Heart right ventricle (tissue), 16 donors: Measurements from ENCODE around the gene CSMD2. TPM values are rescaled to one million over a fixed set of nuclear protein-coding genes. Genes with fewer than 3 reads are reported as not detected.
"Not testable (repeated sequence)": the region's sequence is repeated elsewhere in the genome, so short reads cannot be mapped to it uniquely, and the experiment has no call there.

ENCODE experiments used
- ATAC-seq, 8 donors: fragments of 200-7000 bp; cut with Tn5 transposase; one replicate each; pipeline ENCODE4 v1.9.1; 2020; ENCODE audit warnings: mild to moderate bottlenecking in 8 of 8, moderate library complexity in 8 of 8, moderate number of reproducible peaks in 1 of 8
- DNase-seq, 2 donors: peaks; one replicate each; pipeline ENCODE4 v3.0.0-alpha.2; 2020
- H3K27ac ChIP-seq, 10 donors: fragments of 200-600 bp; sonication (generic) in 2 of 10; one replicate each; pipeline versions ENCODE4 v1.5.0 to v1.8.0; 2020 to 2022; ENCODE audit warnings: mild to moderate bottlenecking in 3 of 10
- H3K27me3 ChIP-seq, 7 donors: fragments of 200-600 bp; one replicate each; pipeline ENCODE4 v1.8.0; 2021 to 2022; ENCODE audit warnings: mild to moderate bottlenecking in 2 of 7
- H3K36me3 ChIP-seq, 9 donors: fragments of 200-600 bp; sonication (generic) in 1 of 9; one replicate each; pipeline versions ENCODE4 v1.5.0 to v1.8.0; 2020 to 2022; ENCODE audit warnings: mild to moderate bottlenecking in 2 of 9
- H3K4me1 ChIP-seq, 9 donors: fragments of 200-600 bp; sonication (generic) in 1 of 9; one replicate each; pipeline versions ENCODE4 v1.5.0 to v1.8.0; 2020 to 2022; ENCODE audit warnings: mild to moderate bottlenecking in 4 of 9
- H3K4me3 ChIP-seq, 10 donors: fragments of 200-600 bp; sonication (generic) in 2 of 10; one replicate each; pipeline versions ENCODE4 v1.5.0 to v1.8.0; 2020 to 2022; ENCODE audit warnings: mild to moderate bottlenecking in 7 of 10, moderate library complexity in 2 of 10
- H3K9me3 ChIP-seq, 11 donors: fragments of 200-600 bp in 10 of 11; sonication (generic) in 2 of 11; one replicate each; pipeline versions ENCODE4 v1.5.0 to v1.8.0; 2013 to 2022; ENCODE audit warnings: mild to moderate bottlenecking in 2 of 11, control low read depth in 1 of 11, moderate library complexity in 1 of 11
- CTCF ChIP-seq, 9 donors: fragments of 200-600 bp; sonication (generic) in 2 of 9; IDR thresholded peaks; one replicate each; pipeline versions ENCODE4 v1.5.0 to v1.8.0; 2021 to 2022; ENCODE audit warnings: antibody characterized with exemption in 9 of 9, mild to moderate bottlenecking in 5 of 9, moderate library complexity in 1 of 9
- WGBS, 2 donors: extraction: QIAGEN DNeasy Blood & Tissue Kit; methylation state at CpG; one replicate each; pipeline ENCODE4 v1.1.7; 2013; ENCODE audit warnings: inconsistent platforms in 1 of 2; 5-methylcytosine and 5-hydroxymethylcytosine counted together
- intact Hi-C, 10 donors: fragments of 100-400 bp; cut with DNase I; formaldehyde crosslinking; loops; one replicate each; pipeline versions ENCODE4 v1.11.1 to v1.14.2; 2022
- polyA plus RNA-seq, 2 donors: library from polyadenylated mRNA; stranded (reverse); fragments of 200-250 nt; gene quantifications; one replicate each; pipeline ENCODE4 v1.2.3, GENCODE V29; 2013
- total RNA-seq, 10 donors: library from RNA; stranded (reverse); fragmentation: NEBNext Ultra II Directional in 3 of 10; extraction: Animal tissue kit (Norgen Biotek cat#: 25700) in 3 of 10; gene quantifications; one replicate each; pipeline versions ENCODE4 v1.2.1 to v1.2.4, GENCODE V29; 2021 to 2023
- donor health status: Arrhythmogenic right ventricular cardiomyopathy.
- donor health status: ischemic (EF 13 %, LVEDD 7.1; RV severe dilation, severe dysfunction).
- donor health status: healthy with polysubstance abuse.
- donor health status: DM: no; HTN: yes; CAD: no.
- donor health status: DM: no; HTN: no; CAD: no.
- donor health status: ischemic (EF 25% LVEDD 6.9; RV normal size, moderate dysfunction).
- donor health status: ischemic (EF 25% LVEDD 5.7; RV mildly dilated, moderate dysfunction).
- donor health status: healthy.
- donor health status: DM: yes; HTN: yes; CAD: no.
- donor health status: Ischemic cardiomyopathy.
- donor health status: ischemic (EF 35%, LVEDD 5.7; RV mildly dilated, moderate dysfunction).
- donor health status: nonischemic (EF 11% LVEDD 7.7; RV severe dilation, severe dysfunction).
- donor health status: DM: yes; HTN: yes; CAD: no.
- donor health status: PGD.
- donor health status: ischemic (EF 29% LVEDD 5.4; RV normal size, mild dysfunction).
- donor health status: nonischemic (EF 23%, LVEDD 6.1; RV moderate dilation, normal function).

Gene CSMD2
- total and polyA plus RNA-seq, 12 donors, result 0.04 to 0.97 (median 0.14) TPM; not detected in 1

- intact Hi-C loops, result no loop called here
- DNase-seq (no peak), ATAC-seq (no peak)
- 70 to 77% methylated on average over 2 of the region's 2 CpGs for WGBS, 2 donors
- no peaks in the 10 kb centered on the region for H3K36me3 ChIP-seq
- H3K27me3 ChIP-seq, result peaks cover 0 to 2% (median 0%) of the 10 kb centered on the region in 7 donors
- peaks cover 0 to 15% (median 0%) of the 10 kb centered on the region in 11 donors for H3K9me3 ChIP-seq
- no peak overlapping the region for H3K27ac ChIP-seq
- no peak overlapping the region for H3K4me3 ChIP-seq
- TF ChIP-seq CTCF (IDR thresholded peaks at IDR 0.05), result no peak
- no peaks in the 10 kb centered on the region for H3K4me1 ChIP-seq
Observed at GRCh38 chr1:34083974-34084373, 81.1 kb downstream of the CSMD2 start.

- H3K9me3 ChIP-seq, result peaks cover 0 to 15% (median 0%) of the 10 kb centered on the region in 11 donors
- H3K27ac ChIP-seq, H3K4me1 ChIP-seq, H3K36me3 ChIP-seq, H3K27me3 ChIP-seq, H3K4me3 ChIP-seq, intact Hi-C loops, DNase-seq, ATAC-seq: not testable (repeated sequence)
- WGBS, 2 donors, result 92% methylated on average over 41 to 43 of the region's 43 CpGs
Observed at GRCh38 chr1:34082085-34082670, 82.9 kb downstream of the CSMD2 start.

GRCh38 chr1:34078383-34078782 lies 86.6 kb downstream of the CSMD2 start:
- Histone ChIP-seq H3K27me3 (no peaks in the 10 kb centered on the region), H3K9me3 (peaks cover 0 to 15% (median 0%) of the 10 kb centered on the region in 11 donors), H3K36me3 (no peaks in the 10 kb centered on the region), H3K4me1 (no peaks in the 10 kb centered on the region), H3K4me3 (no peak overlapping the region), H3K27ac (no peak overlapping the region)
- intact Hi-C loops, result no loop called here
- ATAC-seq (no peak), DNase-seq (no peak)
- TF ChIP-seq CTCF (IDR thresholded peaks at IDR 0.05), result no peak
- 87 to 90% methylated on average over 4 of the region's 4 CpGs for WGBS, 2 donors

GRCh38 chr1:34075576-34075975 lies 89.5 kb downstream of the CSMD2 start:
- no peak for TF ChIP-seq CTCF (IDR thresholded peaks at IDR 0.05)
- DNase-seq (no peak), ATAC-seq (no peak)
- Histone ChIP-seq H3K36me3 (no peaks in the 10 kb centered on the region), H3K9me3 (peaks cover 0 to 15% (median 0%) of the 10 kb centered on the region in 11 donors), H3K4me1 (no peaks in the 10 kb centered on the region), H3K4me3 (no peak overlapping the region), H3K27ac (no peak overlapping the region), H3K27me3 (peaks cover 0 to 9% (median 0%) of the 10 kb centered on the region in 7 donors)
- intact Hi-C loops, result no loop called here
- 75 to 76% methylated on average over 7 of the region's 7 CpGs for WGBS, 2 donors

GRCh38 chr1:34073028-34073695 lies 91.9 kb downstream of the CSMD2 start:
- no peaks in the 10 kb centered on the region for H3K36me3 ChIP-seq
- no peak for ATAC-seq
- 60 to 76% methylated on average over 3 of the region's 3 CpGs for WGBS, 2 donors
- no peak for DNase-seq
- H3K27ac ChIP-seq, result no peak overlapping the region
- H3K9me3 ChIP-seq, result no peaks in the 10 kb centered on the region
- no peaks in the 10 kb centered on the region for H3K4me1 ChIP-seq
- H3K4me3 ChIP-seq, result no peak overlapping the region
- no peak for TF ChIP-seq CTCF (IDR thresholded peaks at IDR 0.05)
- H3K27me3 ChIP-seq, result peaks cover 0 to 9% (median 4%) of the 10 kb centered on the region in 7 donors
- intact Hi-C loops, result no loop called here
